H1 (cell line): ENCODE measurements around the gene TP53I11.

ENCODE experiments used
- GABPA ChIP-seq: IDR thresholded peaks from 2 replicates; pipeline ENCODE4 v1.6.1; 2011; ENCODE audit warnings: mild to moderate bottlenecking, low read length, moderate library complexity, borderline replicate concordance; ENCODE audit not compliant: insufficient read depth
- NRF1 ChIP-seq: IDR thresholded peaks from 2 replicates; pipeline ENCODE4 v1.6.1; 2011; ENCODE audit warnings: mild to moderate bottlenecking, low read depth, low read length, improper control_type of control experiment

DNA sequence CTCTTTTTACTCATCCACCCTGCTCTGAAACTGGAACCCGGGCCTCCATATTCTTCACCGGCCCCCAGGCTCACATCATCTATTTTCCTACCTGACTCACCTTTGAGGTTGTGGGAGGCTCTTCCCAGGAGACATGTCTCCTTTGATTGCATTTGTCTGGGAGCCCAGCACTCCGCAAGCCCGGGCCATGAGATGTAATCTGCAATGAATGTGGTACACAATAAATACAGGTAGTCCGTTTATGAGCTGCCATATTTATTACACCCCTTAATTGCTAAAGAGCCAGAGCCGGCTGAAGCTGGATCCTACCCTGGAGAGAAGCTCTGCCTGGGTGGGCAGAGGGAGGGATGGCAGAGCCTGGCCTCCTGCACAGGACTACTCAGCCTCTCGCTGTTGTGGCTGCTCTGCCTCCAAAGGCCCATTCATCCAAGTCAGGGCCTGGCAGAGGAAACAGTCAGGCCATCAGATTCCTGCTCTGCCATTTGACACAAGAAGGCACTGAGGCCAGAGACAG is 49.5 kb downstream of the TP53I11 start:
- TF ChIP-seq GABPA (no peak), NRF1 (no peak)
